Caco-2 (cell line): ENCODE data around the gene PRR12. TPM values are rescaled to one million over a fixed set of nuclear protein-coding genes. Genes with fewer than 3 reads are reported as not detected.
A peak's percentile ranks its signal among the peaks of the same experiment; 100 is the strongest.

ENCODE experiments used
- BruUV-seq: library from RNA; stranded (reverse); fragments of 400-500 nt; replicated peaks from 2 replicates; lab custom pipeline; 2021; lab: Mats Ljungman, UMichigan
- CTCF ChIA-PET: fragments of 300-600 bp; sonication (Branson Sonifier 250); formaldehyde crosslinking; loops from one replicate; lab custom pipeline; 2022; ENCODE audit warnings: antibody characterized with exemption; lab: Charles Lee
- POLR2A ChIA-PET: fragments of 300-600 bp; sonication (Branson Sonifier 250); formaldehyde crosslinking; loops from one replicate; lab custom pipeline; 2022; ENCODE audit warnings: antibody characterized with exemption; lab: Charles Lee
- DNase-seq, 2 experiments: peaks; one replicate each; pipeline versions ENCODE4 v3.0.0 to v3.0.0-alpha.2; 2020 to 2022
- H3K27me3 ChIP-seq: replicated peaks from 2 replicates; pipeline ENCODE4 v1.6.0; 2011; ENCODE audit warnings: low read length; ENCODE audit not compliant: control insufficient read depth, insufficient read depth
- H3K36me3 ChIP-seq: 2 replicates; pipeline ENCODE4 v1.5.1; 2011; ENCODE audit warnings: low read length; ENCODE audit not compliant: control insufficient read depth, insufficient read depth
- H3K4me1 ChIP-seq: fragments of 250-450 bp; sonication (Bioruptor Pico); 2 replicates; pipeline ENCODE4 v1.5.1; 2020; ENCODE audit warnings: mild to moderate bottlenecking
- H3K4me3 ChIP-seq: 2 replicates; pipeline ENCODE4 v1.5.1; 2011; ENCODE audit warnings: low read depth, mild to moderate bottlenecking, control low read depth, low read length
- H3K9me3 ChIP-seq: fragments of 250-450 bp; sonication (Bioruptor Pico); 2 replicates; pipeline ENCODE4 v1.5.1; 2020; ENCODE audit warnings: mild to moderate bottlenecking, moderate library complexity
- H3K27ac Mint-ChIP-seq: one replicate; pipeline ENCODE4 v1.8.0; 2022; ENCODE audit warnings: mixed read lengths; ENCODE audit not compliant: unreplicated experiment
- H3K27me3 Mint-ChIP-seq: one replicate; pipeline ENCODE4 v1.8.0; 2022; ENCODE audit warnings: mixed read lengths; ENCODE audit not compliant: insufficient read depth, unreplicated experiment
- H3K36me3 Mint-ChIP-seq: one replicate; pipeline ENCODE4 v1.8.0; 2022; ENCODE audit warnings: mild to moderate bottlenecking, mixed read lengths; ENCODE audit not compliant: insufficient read depth, unreplicated experiment
- H3K4me1 Mint-ChIP-seq: one replicate; pipeline ENCODE4 v1.8.0; 2022; ENCODE audit warnings: low read depth, mixed read lengths; ENCODE audit not compliant: unreplicated experiment
- H3K4me3 Mint-ChIP-seq: one replicate; pipeline ENCODE4 v1.8.0; 2022; ENCODE audit warnings: mild to moderate bottlenecking, moderate library complexity, mixed read lengths; ENCODE audit not compliant: unreplicated experiment
- H3K9me3 Mint-ChIP-seq: one replicate; pipeline ENCODE4 v1.8.0; 2022; ENCODE audit warnings: mixed read lengths; ENCODE audit not compliant: unreplicated experiment
- intact Hi-C: fragments of 100-400 bp; cut with micrococcal nuclease; formaldehyde crosslinking; loops from one replicate; pipeline ENCODE4 v1.10.0; 2022; ENCODE audit not compliant: unreplicated experiment
- total RNA-seq: library from RNA; stranded (reverse); gene quantifications from 2 replicates; pipeline ENCODE4 v1.2.3, GENCODE V29; 2022
- TF ChIP-seq, protein P1 (sequence below), 2 experiments: fragments of 200-600 bp in 1 of 2; IDR thresholded peaks; 1 replicate in 1 of 2; 2 replicates in 1 of 2; pipeline versions ENCODE4 v1.5.1 to v1.8.0; 2011 to 2022; ENCODE audit warnings: antibody characterized with exemption in 1 of 2, control low read depth in 1 of 2, inconsistent platforms in 1 of 2, low read depth in 1 of 2, low read length in 1 of 2, mild to moderate bottlenecking in 1 of 2, moderate library complexity in 1 of 2; ENCODE audit not compliant: insufficient read depth in 1 of 2, severe bottlenecking in 1 of 2, unreplicated experiment in 1 of 2

PRR12 gene
- total RNA-seq, 1 experiment from 2014 or later, result 38.8 TPM

DNA sequence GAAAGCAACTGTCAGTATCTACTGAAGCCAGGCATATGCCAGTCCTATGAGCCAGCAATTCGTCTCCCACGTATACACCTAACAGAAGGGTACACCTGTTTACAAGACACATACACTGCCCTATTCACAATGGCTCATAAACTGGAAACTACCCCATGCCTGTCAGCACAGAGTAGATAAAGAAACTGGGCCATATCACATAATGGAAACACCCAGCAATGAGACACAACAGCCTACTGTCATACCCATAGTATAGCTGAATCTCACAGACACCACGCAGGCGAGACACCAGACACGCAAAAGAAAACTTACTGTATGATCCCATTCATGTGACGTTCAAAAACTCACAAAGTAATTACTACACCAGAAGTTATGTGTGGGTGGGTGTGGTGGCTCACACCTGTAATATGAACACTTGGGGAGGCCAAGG is 26.4 kb upstream of the PRR12 start:
- Histone ChIP-seq H3K27me3 (no peaks in the 10 kb centered on the region), H3K9me3 (no peaks in the 10 kb centered on the region), H3K36me3 (peaks cover 2% of the 10 kb centered on the region; the same call in 1 of the 2 replicates), H3K4me3 (no peak overlapping the region), H3K4me1 (no peaks in the 10 kb centered on the region)
- BruUV-seq, result no TSS peak
- Mint-ChIP-seq H3K9me3 (no peaks in the 10 kb centered on the region), H3K27ac (no peak overlapping the region), H3K4me3 (no peak overlapping the region), H3K36me3 (peaks cover 50% of the 10 kb centered on the region), H3K27me3 (no peaks in the 10 kb centered on the region), H3K4me1 (peaks cover 9% of the 10 kb centered on the region)
- ChIA-PET CTCF (no interaction called here), POLR2A (no interaction called here)
- intact Hi-C loops, result no loop called here
- no peak for DNase-seq
- TF ChIP-seq, protein P1, sequence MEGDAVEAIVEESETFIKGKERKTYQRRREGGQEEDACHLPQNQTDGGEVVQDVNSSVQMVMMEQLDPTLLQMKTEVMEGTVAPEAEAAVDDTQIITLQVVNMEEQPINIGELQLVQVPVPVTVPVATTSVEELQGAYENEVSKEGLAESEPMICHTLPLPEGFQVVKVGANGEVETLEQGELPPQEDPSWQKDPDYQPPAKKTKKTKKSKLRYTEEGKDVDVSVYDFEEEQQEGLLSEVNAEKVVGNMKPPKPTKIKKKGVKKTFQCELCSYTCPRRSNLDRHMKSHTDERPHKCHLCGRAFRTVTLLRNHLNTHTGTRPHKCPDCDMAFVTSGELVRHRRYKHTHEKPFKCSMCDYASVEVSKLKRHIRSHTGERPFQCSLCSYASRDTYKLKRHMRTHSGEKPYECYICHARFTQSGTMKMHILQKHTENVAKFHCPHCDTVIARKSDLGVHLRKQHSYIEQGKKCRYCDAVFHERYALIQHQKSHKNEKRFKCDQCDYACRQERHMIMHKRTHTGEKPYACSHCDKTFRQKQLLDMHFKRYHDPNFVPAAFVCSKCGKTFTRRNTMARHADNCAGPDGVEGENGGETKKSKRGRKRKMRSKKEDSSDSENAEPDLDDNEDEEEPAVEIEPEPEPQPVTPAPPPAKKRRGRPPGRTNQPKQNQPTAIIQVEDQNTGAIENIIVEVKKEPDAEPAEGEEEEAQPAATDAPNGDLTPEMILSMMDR (IDR thresholded peaks at IDR 0.05; ENCODE audit: insufficient read depth in 1 of 2, low read depth in 1 of 2, low read length in 1 of 2, severe bottlenecking in 1 of 2, unreplicated experiment in 1 of 2), result no peak

DNA sequence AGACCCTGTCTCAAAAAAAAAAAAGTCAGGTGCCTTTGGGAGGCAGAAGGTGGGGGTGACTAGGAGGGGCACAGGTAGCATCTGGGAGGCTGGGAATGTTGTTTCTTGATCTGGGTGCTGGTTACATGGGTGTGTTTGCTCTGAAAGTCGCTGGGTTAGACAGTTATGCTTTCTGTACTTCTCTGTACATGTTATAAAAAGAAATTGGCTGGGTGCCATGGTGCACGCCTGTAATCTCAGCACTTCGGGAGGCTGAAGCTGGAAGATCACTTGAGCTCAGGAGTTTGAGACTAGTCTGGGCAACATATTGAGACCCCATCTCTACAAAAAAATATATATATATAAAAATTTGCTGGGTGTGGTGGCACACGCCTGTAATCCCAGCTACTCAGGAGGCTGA is 25.7 kb upstream of the PRR12 start:
- peak overlapping the region; percentile 33 for H3K27ac Mint-ChIP-seq
- intact Hi-C loops, result no loop called here

DNA sequence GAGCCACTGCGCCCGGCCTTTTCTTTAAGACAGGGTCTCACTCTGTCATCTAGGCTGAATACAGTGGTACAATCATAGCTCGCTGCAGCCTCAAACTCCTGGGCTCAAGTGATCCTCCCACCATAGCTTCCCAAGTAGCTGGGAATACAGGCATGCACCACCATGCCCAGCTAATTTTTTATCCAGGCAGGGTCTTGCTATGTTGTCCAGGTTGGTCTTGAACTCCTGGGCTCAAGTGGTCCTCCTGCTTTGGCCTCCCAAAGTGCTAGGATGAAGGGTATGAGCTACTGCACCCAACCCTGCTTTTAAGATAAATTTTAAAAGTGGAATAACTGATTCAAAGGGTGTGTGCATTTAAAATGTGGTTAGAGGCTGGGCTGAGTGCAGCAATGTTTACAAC is 24.7 kb upstream of the PRR12 start:
- H3K4me3 Mint-ChIP-seq, result no peak overlapping the region
- H3K4me3 ChIP-seq, result no peak overlapping the region
- TF ChIP-seq, protein P1 (IDR thresholded peaks at IDR 0.05; ENCODE audit: insufficient read depth in 1 of 2, low read depth in 1 of 2, low read length in 1 of 2, severe bottlenecking in 1 of 2, unreplicated experiment in 1 of 2), result no peak
- DNase-seq, result no peak
- H3K27me3 Mint-ChIP-seq, result no peaks in the 10 kb centered on the region
- H3K9me3 ChIP-seq, result no peaks in the 10 kb centered on the region
- BruUV-seq, result no TSS peak
- ChIA-PET CTCF (no interaction called here), POLR2A (interaction anchor here (0.8 kb wide), 1 partner anchor 767 kb away, joined by 3 read pairs; no protein-coding TSS in a partner anchor)
- H3K36me3 Mint-ChIP-seq, result peaks cover 37% of the 10 kb centered on the region
- H3K27ac Mint-ChIP-seq, result no peak overlapping the region
- no peaks in the 10 kb centered on the region for H3K27me3 ChIP-seq
- intact Hi-C loops, result no loop called here
- H3K4me1 Mint-ChIP-seq, result peaks cover 17% of the 10 kb centered on the region
- peaks cover 5% of the 10 kb centered on the region; the same call in 1 of the 2 replicates for H3K4me1 ChIP-seq
- peaks cover 2% of the 10 kb centered on the region; the same call in 1 of the 2 replicates for H3K36me3 ChIP-seq
- no peaks in the 10 kb centered on the region for H3K9me3 Mint-ChIP-seq

More for the DNA sequence above, 25.7 kb upstream of the PRR12 start:
- no peak overlapping the region for H3K4me3 ChIP-seq
- CTCF ChIA-PET, result no interaction called here
- H3K9me3 ChIP-seq, result no peaks in the 10 kb centered on the region
- Mint-ChIP-seq H3K9me3 (no peaks in the 10 kb centered on the region), H3K36me3 (peaks cover 46% of the 10 kb centered on the region), H3K4me1 (peaks cover 12% of the 10 kb centered on the region), H3K27me3 (no peaks in the 10 kb centered on the region), H3K4me3 (no peak overlapping the region)
- peaks cover 2% of the 10 kb centered on the region; the same call in 1 of the 2 replicates for H3K36me3 ChIP-seq
- no peaks in the 10 kb centered on the region; the same call in 1 of the 2 replicates for H3K4me1 ChIP-seq
- POLR2A ChIA-PET, result interaction anchor here (0.6 kb wide), 1 partner anchor 12 kb away, joined by 3 read pairs; no protein-coding TSS in a partner anchor
- DNase-seq, result no peak
- TF ChIP-seq, protein P1 (IDR thresholded peaks at IDR 0.05; ENCODE audit: insufficient read depth in 1 of 2, low read depth in 1 of 2, low read length in 1 of 2, severe bottlenecking in 1 of 2, unreplicated experiment in 1 of 2), result no peak
- no TSS peak for BruUV-seq
- H3K27me3 ChIP-seq, result no peaks in the 10 kb centered on the region
